ENCODE results near the gene CDC42BPA.

CDC42BPA gene

DNA sequence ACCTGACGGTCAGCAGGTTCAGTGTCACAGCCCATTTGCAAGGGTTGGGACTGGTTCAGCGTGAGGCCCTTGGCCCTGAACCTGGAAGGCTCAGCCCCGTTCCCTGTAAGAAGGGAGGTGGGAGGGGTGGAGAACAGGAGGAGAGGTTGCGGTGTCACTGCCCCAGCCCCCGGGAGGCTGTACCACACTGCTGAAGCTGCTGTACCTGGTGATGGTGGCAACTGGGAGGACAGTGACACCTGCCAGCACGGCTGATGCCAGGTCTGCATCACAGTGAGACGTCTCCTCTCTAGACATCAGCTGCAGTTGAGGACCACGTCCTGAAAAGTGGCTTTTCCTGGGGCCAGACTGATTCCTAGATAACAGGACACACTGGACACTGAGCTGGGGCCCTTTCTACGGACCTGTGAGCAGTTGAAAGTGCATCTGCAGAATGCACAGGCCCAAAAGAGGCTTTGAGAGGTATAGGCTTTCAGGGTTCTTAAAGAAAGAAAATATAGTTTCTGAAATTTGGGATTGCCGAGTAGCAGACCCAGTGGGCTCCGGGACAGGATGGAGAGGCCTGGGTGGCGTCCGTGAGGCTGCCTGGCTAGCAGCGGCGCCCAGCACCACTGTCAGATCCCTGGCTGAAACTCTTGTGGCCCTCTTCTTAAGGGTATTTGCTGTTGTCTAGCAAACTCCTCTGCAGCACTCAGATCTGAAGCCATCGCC lies 330.5 kb downstream of the CDC42BPA start:
- DNase-seq: no peak

DNA sequence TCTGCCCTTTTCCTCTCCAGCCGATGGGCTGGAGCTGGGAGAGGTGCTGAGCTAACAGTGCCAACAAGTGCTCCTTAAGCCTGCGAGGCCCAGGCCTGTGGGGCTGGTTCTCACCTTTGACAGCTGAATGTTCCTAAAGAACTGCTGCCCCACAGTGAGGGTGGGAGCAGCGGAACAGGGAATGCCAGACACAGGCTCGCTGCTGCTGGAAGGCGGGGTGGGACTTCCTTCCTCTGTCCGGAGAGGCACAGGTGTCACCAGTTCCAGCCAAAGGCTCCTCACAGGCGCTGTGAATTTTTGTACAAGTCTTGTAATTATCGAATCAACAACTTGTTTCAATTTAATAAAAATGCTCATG lies 331.1 kb downstream of the CDC42BPA start:
- no peak for DNase-seq

DNA sequence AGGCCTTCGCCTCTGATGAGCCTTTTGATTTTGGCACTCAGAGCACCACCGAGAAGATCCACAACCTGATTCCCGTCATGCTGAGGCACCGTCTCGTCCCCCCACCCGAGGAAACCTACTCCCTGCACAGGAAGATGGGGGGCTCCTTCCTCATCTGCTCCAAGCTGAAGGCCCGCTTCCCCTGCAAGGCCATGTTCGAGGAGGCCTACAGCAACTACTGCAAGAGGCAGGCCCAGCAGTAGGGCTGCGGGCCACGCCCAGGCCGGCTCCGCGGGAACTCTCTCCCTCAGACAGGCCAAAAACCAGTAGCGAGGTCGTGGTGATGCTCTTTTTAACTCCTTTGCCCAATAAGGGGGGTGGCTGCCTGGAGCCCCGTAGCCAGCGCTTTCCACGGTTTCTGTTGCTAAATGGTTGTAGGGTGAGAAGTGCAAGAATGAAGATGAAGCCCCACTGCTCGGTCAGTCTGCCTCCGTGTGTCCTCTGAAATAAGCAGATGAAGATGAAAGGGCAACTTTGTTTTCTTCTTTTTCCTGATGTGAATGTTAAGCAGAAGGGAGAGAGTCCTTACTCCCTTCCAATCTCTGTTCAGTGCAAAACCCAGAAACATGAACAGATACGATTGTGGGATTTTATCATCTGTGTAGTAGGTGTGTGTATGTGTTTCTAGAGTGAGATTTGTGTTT lies 331.7 kb downstream of the CDC42BPA start:
- DNase-seq: no peak

DNA sequence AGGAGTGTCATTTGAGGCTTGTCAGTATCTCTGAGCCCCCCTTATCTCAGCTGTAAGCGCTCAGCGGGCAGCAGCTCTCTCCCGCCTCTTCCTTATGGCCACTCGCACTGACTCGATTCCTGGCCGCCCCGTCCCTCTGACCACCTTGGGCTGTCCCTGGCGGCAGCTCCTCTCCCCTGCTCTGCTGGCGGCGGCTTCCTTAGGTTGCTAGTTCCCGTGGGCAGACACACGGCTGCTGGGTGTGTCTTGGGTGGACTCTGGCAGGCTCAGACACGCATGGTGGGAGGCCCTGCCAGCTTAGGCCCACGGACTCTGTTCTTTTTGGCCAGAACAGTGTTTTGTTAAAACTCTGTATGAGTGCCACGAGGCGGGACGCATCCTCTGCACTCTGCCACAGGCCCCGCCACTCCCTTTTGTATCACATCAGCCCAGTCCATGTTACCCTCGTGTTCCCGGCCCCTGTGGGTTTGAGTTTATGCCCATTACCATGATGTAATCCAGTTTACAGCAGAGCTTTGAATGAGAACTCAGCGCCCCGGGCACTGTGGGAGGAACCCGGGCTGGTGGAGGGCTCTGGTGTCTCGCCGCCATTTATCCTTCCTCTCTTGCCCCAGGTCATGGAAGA lies 332.3 kb downstream of the CDC42BPA start:
- no peak for DNase-seq

DNA sequence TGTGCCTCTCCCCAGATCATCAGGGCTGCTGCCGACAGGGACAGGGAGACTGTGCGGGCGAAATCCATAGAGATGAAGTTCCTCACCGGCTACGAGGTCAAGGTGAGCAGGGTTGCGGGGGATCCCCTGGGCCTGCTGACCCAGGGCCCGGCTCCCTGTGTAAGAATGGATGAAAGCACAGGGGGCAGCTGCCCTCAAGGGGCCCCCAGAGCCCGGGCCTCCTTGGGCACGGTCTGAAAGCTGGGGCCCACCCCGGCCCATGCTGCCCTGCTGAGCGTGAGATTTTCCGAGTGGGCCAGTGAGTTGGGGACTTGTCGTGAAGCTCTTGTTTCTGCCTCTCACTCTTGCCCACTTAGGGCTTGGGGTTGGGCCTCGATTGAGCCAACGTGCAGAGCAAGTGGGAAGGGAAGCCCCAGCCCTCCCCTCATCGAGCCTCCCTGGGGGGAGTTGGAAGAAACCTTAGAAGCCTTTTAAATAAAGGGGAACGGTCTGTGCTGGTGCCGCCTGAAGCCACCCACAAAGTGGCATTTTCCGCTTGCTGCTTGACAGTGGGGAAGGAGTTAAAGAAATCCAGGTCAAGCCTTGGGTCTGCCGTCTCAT lies 333.0 kb downstream of the CDC42BPA start:
- DNase-seq: no peak

DNA sequence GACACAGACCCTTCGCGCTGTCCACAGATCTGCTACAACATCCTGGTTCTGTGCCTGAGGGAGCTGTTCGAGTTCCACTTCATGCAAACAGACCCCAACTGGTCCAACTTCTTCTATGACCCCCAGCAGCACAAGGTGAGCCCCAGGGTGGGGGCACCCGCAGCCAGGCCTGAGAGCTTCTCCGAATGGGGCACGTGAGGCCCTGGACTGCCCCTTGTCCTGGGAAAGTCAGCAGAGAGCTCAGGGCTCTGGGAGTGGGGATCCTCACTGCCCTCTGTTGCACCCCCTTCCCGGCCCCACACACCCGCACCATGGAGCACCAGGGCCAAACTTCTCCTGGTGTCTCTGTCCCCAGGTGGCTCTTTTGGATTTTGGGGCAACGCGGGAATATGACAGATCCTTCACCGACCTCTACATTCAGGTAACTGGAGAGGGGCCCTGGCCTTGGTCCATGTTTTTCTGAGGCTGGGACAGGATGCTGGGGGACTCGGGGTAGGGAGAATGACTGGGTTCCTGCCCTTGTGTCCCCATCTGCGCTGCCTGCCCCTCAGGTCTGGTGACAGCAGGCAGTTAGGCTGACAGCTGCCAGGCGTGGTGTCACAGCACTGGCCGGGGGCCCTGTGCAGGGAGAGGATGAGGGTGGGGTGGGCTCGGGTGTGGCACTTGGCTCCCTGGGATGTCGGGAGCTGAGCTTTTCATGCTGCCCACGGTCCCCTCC lies 333.6 kb downstream of the CDC42BPA start:
- no peak for DNase-seq

DNA sequence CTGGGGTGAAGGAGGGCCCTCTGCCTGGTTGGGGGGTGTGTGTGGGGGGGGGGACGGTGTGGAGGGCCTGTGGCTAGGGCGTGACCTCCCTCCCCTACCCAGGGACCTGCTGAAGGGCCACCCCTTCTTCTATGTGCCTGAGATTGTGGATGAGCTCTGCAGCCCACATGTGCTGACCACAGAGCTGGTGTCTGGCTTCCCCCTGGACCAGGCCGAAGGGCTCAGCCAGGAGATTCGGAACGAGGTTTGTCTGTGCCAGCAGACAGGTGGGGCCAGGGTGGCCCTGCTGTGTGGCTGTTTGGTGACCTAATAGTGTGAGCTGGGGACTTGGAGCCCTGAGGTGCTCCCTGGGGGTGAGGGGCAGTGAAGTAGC lies 334.3 kb downstream of the CDC42BPA start:
- no peak for DNase-seq

DNA sequence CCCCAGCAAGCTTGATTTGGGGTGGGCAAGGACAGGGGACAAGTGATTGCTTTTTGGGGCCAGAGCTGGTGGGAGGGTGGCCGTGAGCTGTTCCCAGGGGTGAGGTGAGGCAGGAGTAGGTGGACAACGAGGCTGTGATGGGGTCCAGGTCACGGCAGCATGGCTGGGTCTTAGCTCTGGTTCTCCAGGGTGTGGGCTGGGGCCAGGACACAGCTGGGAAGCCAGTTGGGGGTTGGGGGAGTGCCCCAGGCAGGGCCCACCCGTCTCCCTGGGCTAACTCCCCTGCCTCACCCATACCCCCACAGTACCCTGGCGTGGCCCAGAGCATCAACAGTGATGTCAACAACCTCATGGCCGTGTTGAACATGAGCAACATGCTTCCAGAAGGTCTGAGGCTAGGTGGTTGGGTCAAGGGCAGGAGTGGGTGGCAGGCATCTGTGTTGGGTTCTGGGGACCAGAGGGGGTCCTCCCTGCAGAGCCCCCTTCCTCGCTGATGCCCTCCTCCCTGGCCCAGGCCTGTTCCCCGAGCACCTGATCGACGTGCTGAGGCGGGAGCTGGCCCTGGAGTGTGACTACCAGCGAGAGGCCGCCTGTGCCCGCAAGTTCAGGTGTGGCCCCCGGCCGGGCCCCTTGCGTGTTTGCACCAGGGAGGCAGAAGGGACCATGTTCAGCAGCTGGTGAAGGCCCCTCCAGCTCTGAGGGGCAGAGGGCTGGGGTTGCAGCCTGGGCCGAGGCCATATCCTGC lies 334.9 kb downstream of the CDC42BPA start:
- DNase-seq: no peak

DNA sequence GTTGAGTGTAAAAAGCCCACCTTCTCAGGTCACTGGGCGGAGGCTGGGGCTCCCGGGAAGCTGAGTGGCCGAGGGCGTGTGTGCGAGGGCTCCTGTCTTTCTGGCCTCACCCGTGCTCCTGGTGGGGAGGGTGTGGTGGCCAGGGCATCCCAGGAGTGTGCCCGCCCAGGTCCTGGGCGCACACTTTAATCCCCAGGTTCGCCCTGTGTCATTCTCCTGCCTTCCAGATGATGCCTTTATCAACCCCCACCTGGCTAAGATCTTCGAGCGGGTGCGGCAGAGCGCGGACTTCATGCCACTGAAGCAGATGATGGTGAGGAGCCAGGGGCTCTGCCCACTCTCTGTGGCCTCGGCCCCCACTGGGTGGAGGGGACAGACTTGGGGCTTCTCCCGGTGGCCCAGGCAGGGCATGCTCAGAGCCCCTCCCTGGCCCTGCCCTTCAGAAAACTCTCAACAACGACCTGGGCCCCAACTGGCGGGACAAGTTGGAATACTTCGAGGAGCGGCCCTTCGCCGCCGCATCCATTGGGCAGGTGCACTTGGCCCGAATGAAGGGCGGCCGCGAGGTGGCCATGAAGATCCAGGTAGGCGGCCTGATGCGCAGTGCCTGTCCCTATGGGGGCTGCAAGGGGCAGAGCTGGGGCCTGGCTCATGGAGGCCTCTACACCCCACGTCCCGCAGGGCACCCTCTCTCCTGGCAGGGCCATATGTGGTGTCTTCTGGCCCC lies 335.7 kb downstream of the CDC42BPA start:
- no peak for DNase-seq

DNA sequence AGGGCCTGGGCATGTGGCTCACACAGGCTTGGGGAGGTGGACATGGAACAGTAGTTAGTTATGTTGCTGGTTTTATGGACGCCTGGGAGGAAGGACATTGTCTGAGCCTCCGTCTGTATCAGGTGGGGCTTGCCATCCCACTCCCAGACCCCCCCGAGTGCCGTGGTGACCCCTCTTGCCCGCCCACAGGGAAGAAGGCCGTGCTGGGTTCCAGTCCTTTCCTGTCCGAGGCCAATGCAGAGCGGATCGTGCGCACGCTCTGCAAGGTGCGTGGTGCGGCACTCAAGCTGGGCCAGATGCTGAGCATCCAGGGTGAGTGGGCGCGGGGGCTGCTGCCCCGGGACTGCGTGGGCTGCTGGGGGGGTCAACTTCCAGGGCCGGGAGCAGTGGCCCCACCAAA lies 336.5 kb downstream of the CDC42BPA start:
- DNase-seq: no peak

DNA sequence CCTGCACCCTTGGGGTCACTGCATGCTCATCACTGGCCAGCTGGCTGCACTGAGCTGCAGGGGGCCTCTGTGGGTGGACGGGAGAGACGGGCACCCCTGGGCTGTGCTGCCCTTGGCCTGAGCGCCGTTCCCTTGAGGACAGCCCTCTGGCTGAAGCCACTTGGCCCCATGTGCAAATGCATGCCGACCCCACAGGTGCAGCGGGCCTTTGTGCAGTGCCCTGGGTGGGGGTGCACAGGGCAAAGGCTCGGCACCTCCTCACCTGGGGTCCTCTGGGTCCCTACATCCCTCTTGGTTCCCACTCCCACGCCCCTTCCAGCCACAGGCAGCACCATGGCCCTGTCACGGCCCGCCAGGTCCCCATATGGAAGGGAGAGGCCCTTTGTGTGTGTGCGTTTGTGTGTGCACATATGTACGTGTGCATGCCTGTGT lies 336.9 kb downstream of the CDC42BPA start:
- DNase-seq: no peak

DNA sequence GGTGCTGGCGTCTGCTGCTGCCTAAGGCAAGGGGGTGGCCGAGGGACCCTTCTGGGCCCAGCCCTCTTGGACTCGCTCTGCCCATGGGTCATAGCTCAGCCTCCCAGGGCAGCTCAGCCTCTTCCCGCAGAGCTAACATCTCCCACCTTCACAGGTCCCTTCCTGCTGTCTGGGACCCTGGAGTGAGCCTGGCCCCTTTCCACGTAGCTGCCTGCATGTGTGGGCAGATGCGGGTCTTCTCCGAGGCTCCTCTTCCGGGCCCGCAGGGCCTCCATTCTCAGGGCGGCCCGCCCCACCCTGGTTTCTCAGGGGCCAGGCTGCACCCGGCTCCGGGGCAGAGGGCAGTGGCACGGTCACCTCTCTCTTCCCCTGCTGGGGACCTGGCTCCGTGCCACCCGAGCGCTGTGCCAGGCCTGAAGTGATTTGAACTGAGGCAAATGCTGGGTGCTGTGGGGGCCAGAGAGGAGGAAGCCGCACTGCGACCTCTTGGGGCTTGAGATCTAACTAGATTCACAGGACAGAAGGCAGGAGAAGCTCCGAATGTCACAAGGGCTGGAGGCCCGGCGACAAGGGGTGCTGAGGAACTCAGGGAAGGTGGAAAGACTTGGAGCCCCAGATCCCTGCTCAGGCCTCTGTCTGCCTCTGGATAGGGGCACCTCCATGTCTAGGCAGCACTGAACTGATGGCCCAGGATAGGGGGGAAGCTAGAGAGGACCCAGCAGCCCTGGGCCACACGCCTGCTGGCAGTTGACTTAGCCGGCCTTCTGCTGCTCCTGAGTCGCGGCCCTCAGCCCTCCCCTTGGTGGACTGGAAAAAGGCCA lies 337.5 kb downstream of the CDC42BPA start:
- DNase-seq: no peak

DNA sequence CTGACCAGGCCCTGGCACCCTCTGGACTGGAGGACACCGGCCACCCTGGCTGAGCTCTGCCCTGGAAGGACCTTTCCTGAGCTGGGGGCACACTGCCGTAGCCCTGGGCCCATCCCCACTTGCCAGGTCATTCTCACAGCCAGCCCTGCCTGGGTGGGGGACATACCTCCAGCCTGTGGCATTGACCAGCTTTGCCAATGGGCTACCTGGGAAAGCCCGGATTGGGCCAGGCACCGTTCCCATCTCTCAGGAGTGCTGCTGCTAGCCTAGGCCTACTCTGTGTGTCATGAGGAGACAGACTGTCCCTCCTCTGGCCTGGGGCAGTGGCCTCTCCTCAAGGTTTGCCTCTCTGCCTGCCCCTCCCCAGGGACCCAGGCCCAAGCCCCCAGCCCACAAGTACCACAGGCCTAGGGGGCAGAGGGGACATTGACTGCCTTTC lies 338.2 kb downstream of the CDC42BPA start:
- no peak for DNase-seq

DNA sequence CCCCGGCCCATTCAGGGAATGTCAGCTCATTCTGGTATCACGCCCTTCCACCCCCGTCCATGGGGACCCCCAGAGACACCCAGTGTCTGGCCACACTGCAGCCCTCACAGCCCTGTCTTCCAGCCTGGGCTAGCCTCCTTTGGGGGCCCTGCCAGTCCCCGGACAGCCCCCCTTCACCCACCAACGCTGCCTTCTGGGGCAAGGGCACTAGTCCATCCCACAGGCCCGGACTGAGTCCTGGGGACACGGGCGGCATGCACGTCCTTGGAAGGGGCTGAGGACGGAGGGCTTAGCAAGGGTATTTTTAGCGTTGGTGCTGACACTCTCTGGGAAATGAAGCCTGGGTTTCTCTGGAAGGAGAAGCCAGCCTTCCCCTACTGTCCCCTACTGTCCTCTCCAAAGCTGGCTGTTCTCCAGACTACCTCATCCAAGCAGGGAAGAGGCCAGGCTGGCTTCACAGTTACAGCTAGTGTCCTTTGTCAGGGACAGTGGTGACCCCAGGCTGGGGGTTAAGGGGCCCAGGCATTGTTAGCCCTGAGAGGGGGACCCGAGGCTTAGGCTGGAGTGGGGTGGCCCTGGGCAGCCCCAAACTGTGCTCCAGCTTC lies 338.7 kb downstream of the CDC42BPA start:
- peak; percentile 41 for DNase-seq

DNA sequence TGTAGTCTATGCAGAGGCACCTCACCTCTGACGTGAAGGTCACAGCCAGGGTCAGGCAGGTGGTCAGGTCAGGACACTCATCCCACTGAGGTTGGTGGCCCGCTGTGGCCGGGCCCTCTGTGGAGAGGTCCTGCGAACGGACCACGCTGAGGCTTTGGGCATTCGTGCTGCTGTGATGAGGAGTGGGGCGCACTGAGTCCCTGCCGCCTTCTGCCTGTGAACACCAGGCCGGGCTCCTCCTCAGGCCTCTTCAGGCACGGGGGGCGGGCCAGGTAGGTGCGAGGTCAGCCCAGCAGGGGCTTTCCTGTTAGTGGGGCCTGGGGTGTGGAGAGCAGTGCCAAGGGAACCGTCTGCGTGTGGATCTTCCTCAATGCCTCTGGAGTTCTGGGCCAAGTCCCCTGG lies 339.2 kb downstream of the CDC42BPA start:
- DNase-seq: no peak

DNA sequence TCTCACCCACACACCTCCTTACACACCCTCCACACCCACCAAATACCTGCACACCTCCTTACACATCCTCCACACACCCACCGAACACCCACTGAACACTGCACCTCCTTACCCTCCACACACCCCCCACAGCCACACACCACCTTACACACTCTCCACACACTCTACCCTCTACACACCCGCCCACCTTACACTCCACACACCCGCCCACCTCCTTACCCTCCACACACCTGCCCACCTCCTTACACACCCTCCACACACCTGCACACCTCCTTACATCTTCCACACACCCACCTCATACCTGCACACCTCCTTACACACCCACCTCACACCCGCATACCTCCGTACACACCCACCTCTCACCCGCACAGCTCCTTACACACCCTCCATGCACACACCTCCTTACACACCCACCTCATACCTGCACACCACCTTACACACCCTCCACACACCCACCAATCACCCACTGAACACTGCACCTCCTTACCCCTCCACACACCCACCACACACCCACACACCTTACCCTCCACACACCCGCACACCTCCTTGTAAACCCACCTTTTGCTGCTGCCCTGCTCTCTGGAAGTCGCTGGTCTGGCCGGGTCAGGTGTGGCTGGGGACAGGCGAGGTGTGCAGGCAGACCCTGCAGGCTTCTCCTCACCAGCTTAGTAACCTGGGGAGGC lies 339.7 kb downstream of the CDC42BPA start:
- DNase-seq: no peak

DNA sequence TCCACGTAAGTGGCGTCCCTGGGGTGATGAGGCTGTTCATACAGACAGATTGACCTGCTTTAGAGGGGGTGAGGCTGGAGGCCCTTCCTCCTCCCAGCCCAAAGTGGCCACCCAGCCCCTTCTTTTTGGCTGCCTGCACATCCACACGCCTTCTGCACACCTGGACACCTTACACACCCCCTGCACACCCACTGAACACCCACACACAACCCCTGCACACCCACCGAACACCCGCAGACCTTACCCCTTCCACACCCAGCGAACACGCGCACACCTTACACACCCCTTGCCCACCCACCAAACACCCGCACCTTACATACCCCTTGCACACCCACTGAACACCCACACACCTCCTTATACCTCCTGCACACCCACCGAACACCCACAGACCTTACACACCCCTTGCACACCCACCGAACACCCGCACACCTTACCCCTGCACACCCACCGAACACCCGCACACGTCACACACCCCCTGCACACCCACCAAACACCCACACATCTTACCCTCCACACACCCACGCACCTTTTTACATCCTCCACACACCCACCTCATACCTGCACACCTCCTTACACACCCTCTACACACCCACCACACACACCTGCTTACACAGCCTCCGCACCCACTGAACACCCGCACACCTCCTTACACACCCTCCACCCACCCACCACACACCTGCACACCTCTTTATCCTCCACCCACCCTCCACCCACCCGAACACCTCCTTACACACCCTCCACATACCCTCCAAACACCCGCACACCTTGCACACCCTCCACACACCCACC lies 340.5 kb downstream of the CDC42BPA start:
- DNase-seq: no peak

DNA sequence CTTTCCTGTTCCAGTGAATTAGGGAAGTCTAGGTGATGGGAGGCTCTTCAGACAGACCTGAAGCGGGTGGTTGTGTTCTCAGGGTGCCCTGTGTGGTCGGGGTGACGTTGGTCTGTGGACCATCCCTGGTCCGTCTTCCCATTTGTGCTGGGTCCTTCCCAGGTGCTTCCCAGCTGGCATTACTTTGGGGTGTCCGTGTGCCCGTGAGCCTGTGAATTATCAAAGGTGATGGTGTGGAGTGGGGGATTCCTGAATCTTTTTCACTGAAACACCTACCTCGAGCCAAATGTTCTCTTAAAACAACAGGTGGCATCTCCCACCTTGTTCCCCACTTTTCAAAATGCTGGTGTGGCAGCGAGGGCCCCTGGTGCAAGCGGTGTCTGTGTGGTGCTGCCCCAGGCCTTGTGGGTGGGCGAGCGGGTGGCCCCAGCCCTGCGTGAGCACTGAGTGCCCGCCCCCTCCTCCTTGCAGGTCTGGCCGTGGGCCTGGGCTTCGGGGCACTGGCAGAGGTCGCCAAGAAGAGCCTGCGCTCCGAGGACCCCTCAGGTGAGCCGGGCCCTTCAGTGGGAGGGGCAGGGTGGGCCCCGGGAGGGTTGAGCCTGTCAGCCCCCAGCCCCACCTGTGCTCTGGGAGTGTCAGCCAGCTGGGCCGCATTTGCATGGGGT lies 341.2 kb downstream of the CDC42BPA start:
- no peak for DNase-seq

All from midbrain (tissue), 1 donor.